ENCODE results near the gene GOLGA6L2. TPM values are rescaled to one million over a fixed set of nuclear protein-coding genes. Genes with fewer than 3 reads are reported as not detected.

Gene GOLGA6L2, protein sequence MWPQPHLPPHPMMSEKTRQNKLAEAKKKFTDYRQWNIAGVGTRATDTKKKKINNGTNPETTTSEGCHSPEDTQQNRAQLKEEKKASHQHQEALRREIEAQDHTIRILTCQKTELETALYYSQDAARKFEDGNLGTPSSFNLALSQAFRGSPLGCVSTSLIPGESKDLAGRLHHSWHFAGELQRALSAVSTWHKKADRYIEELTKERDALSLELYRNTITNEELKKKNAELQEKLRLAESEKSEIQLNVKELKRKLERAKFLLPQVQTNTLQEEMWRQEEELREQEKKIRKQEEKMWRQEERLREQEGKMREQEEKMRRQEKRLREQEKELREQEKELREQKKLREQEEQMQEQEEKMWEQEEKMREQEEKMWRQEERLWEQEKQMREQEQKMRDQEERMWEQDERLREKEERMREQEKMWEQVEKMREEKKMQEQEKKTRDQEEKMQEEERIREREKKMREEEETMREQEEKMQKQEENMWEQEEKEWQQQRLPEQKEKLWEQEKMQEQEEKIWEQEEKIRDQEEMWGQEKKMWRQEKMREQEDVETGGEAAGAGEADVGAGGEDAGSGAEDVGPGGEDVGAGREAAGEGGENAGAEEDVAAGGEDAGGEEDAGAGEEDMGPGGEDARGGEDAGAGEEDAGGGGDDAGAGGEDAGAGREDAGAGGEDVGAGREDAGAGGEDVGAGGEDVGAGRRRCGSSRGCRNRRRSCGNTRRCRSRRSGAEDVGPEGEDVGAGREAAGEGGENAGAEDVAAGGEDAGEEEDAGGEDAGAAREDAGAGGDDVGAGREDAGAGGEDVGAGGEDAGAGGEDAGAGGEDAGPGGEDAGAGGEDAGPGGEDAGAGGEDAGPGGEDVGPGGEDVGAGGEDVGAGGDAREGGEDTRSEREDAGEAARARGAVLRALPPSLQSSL
- total RNA-seq (2022; extraction: Qiagen RNA extraction; ENCODE audit: low read depth), result not detected in 5 replicates

DNA sequence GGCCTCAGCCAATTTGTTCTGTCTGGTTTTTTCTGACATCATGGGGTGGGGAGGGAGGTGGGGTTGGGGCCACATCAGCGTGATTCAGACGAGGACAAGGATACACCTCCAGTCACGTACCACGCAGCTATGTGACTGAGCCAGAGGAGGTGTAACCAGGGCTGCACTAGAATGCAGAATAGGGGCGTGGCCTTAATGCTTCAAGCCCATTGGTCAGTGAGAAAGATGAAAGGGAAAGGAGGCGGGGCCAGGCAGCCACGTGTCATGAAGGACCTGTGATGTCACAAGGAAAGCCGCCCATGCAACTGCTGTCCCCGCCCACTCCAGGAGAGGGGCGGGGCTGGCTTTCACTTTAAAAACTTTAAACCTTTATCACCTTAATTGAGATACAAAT is at the start of gene GOLGA6L2:
Gene GOLGA6L2 (minus strand): TSS at position 137 of the 394 bp plus-strand sequence. CDS start 62 bp downstream, at position 75.

Other genes with a start within 250 kb of the GOLGA6L2 start
- gene GOLGA6L26, start 113.0 kb downstream of the GOLGA6L2 start, total RNA-seq (2022; extraction: Qiagen RNA extraction; ENCODE audit: low read depth), result not detected in 5 replicates
- gene GOLGA8S, start 92.5 kb downstream of the GOLGA6L2 start, total RNA-seq (2022; extraction: Qiagen RNA extraction; ENCODE audit: low read depth), result 0.09 to 0.16 TPM (median 0.14 TPM) in 5 replicates
- 1.1 to 3.3 TPM (median 2.3 TPM) in 5 replicates for gene MKRN3, start 118.4 kb upstream of the GOLGA6L2 start, total RNA-seq (2022; extraction: Qiagen RNA extraction; ENCODE audit: low read depth)
- not detected in 5 replicates for gene MAGEL2, start 200.6 kb upstream of the GOLGA6L2 start, total RNA-seq (2022; extraction: Qiagen RNA extraction; ENCODE audit: low read depth)
- gene NDN, start 240.1 kb upstream of the GOLGA6L2 start, total RNA-seq (2022; extraction: Qiagen RNA extraction; ENCODE audit: low read depth), result 0.09 to 0.11 TPM in 2 of 5 replicates, not detected in the others